H9 (cell line): ENCODE measurements around the gene TBC1D22A. TPM values are rescaled to one million over a fixed set of nuclear protein-coding genes. Genes with fewer than 3 reads are reported as not detected.

Source experiments
- DNase-seq: peaks from one replicate; pipeline ENCODE4 v3.0.0-alpha.2; 2017
- H2AFZ ChIP-seq: one replicate; pipeline ENCODE4 v1.6.1; 2013; ENCODE audit warnings: mild to moderate bottlenecking, low read length, control low read depth, moderate library complexity
- H2AK5ac ChIP-seq: 2 replicates; pipeline ENCODE4 v1.6.1; 2013; ENCODE audit warnings: low read length, control low read depth, mixed read lengths; ENCODE audit not compliant: insufficient read length
- H2BK120ac ChIP-seq: one replicate; pipeline ENCODE4 v1.6.1; 2013; ENCODE audit warnings: low read depth, mild to moderate bottlenecking, low read length, control low read depth, inconsistent platforms; ENCODE audit not compliant: poor library complexity, severe bottlenecking
- H2BK12ac ChIP-seq: 2 replicates; pipeline ENCODE4 v1.6.1; 2013; ENCODE audit warnings: low read length, control low read depth, mixed read lengths, low read depth; ENCODE audit not compliant: insufficient read length
- H2BK15ac ChIP-seq: 2 replicates; pipeline ENCODE4 v1.6.1; 2013; ENCODE audit warnings: low read depth, low read length, control low read depth
- H2BK20ac ChIP-seq: one replicate; pipeline ENCODE4 v1.6.1; 2013; ENCODE audit warnings: low read depth, mild to moderate bottlenecking, low read length, control low read depth, inconsistent platforms; ENCODE audit not compliant: poor library complexity, severe bottlenecking
- H2BK5ac ChIP-seq: 2 replicates; pipeline ENCODE4 v1.6.1; 2013; ENCODE audit warnings: low read length, control low read depth, mixed read lengths; ENCODE audit not compliant: insufficient read length
- H3K14ac ChIP-seq: 2 replicates; pipeline ENCODE4 v1.6.1; 2013; ENCODE audit warnings: low read length, control low read depth; ENCODE audit not compliant: insufficient read depth
- H3K18ac ChIP-seq: 2 replicates; pipeline ENCODE4 v1.6.1; 2013; ENCODE audit warnings: low read depth, mild to moderate bottlenecking, mixed read lengths, low read length, control low read depth; ENCODE audit not compliant: insufficient read length
- H3K23ac ChIP-seq: 2 replicates; pipeline ENCODE4 v1.6.1; 2013; ENCODE audit warnings: low read length, control low read depth, mixed read lengths, low read depth; ENCODE audit not compliant: insufficient read length
- H3K23me2 ChIP-seq: 2 replicates; pipeline ENCODE4 v1.6.1; 2013; ENCODE audit warnings: low read depth, mild to moderate bottlenecking, mixed read lengths, low read length, control low read depth; ENCODE audit not compliant: insufficient read length, poor library complexity, severe bottlenecking
- H3K27ac ChIP-seq: 2 replicates; pipeline ENCODE4 v1.5.1; 2013; ENCODE audit warnings: low read length, control low read depth, mixed read lengths, low read depth; ENCODE audit not compliant: insufficient read length
- H3K27me3 ChIP-seq: 2 replicates; pipeline ENCODE4 v1.6.1; 2013; ENCODE audit warnings: low read length, control low read depth, inconsistent platforms; ENCODE audit not compliant: insufficient read depth
- H3K4ac ChIP-seq: 2 replicates; pipeline ENCODE4 v1.6.1; 2013; ENCODE audit warnings: low read depth, mild to moderate bottlenecking, control low read depth, inconsistent platforms, low read length, moderate library complexity
- H3K4me1 ChIP-seq: 2 replicates; pipeline ENCODE4 v1.6.1; 2013; ENCODE audit warnings: low read length, control low read depth, inconsistent platforms; ENCODE audit not compliant: insufficient read depth
- H3K4me2 ChIP-seq: 2 replicates; pipeline ENCODE4 v1.6.1; 2013; ENCODE audit warnings: low read length, control low read depth, mixed read lengths; ENCODE audit not compliant: insufficient read length, insufficient read depth
- H3K56ac ChIP-seq: 2 replicates; pipeline ENCODE4 v1.6.1; 2013; ENCODE audit warnings: low read depth, mild to moderate bottlenecking, mixed read lengths, low read length, control low read depth; ENCODE audit not compliant: insufficient read length
- H3K79me1 ChIP-seq: 2 replicates; pipeline ENCODE4 v1.6.1; 2013; ENCODE audit warnings: low read depth, mild to moderate bottlenecking, moderate library complexity, low read length, control low read depth, inconsistent platforms; ENCODE audit not compliant: insufficient read depth, poor library complexity, severe bottlenecking
- H3K79me2 ChIP-seq: 2 replicates; pipeline ENCODE4 v1.6.1; 2013; ENCODE audit warnings: low read length, control low read depth, inconsistent platforms; ENCODE audit not compliant: insufficient read depth
- H3K9ac ChIP-seq: 2 replicates; pipeline ENCODE4 v1.6.1; 2013; ENCODE audit warnings: low read length, control low read depth, mixed read lengths; ENCODE audit not compliant: insufficient read length; ENCODE audit errors: extremely low read depth
- H3K9me3 ChIP-seq: one replicate; pipeline ENCODE4 v1.6.1; 2013; ENCODE audit warnings: low read depth, low read length, inconsistent platforms; ENCODE audit not compliant: control insufficient read depth
- H3T11ph ChIP-seq: one replicate; pipeline ENCODE4 v1.6.1; 2013; ENCODE audit warnings: mild to moderate bottlenecking, low read length, control low read depth, inconsistent platforms
- H4K20me1 ChIP-seq: one replicate; pipeline ENCODE4 v1.6.1; 2013; ENCODE audit not compliant: control insufficient read depth, insufficient read length, insufficient read depth
- H4K5ac ChIP-seq: 2 replicates; pipeline ENCODE4 v1.6.1; 2013; ENCODE audit warnings: low read depth, mild to moderate bottlenecking, mixed read lengths, low read length, control low read depth; ENCODE audit not compliant: insufficient read length
- H4K8ac ChIP-seq: replicated peaks from 2 replicates; pipeline ENCODE4 v1.6.1; 2013; ENCODE audit warnings: low read length, control low read depth, mixed read lengths, low read depth; ENCODE audit not compliant: insufficient read length
- H4K91ac ChIP-seq: 2 replicates; pipeline ENCODE4 v1.6.1; 2013; ENCODE audit warnings: low read depth, mild to moderate bottlenecking, moderate library complexity, mixed read lengths, low read length, control low read depth; ENCODE audit not compliant: insufficient read length
- H3K27ac Mint-ChIP-seq, 3 experiments: 2 replicates in 2 of 3; 3 replicates in 1 of 3; pipeline ENCODE4 v1.8.0; 2020 to 2021; ENCODE audit warnings: mixed read lengths in 3 of 3, mild to moderate bottlenecking in 1 of 3, moderate library complexity in 1 of 3
- H3K27me3 Mint-ChIP-seq: 2 replicates; pipeline ENCODE4 v1.8.0; 2021; ENCODE audit warnings: low read depth, mild to moderate bottlenecking, moderate library complexity, mixed read lengths
- H3K36me3 Mint-ChIP-seq, 3 experiments: 2 replicates in 2 of 3; 3 replicates in 1 of 3; pipeline ENCODE4 v1.8.0; 2020 to 2021; ENCODE audit warnings: low read depth in 3 of 3, mixed read lengths in 3 of 3; ENCODE audit not compliant: insufficient read depth in 1 of 3
- H3K4me1 Mint-ChIP-seq, 2 experiments: 2 replicates each; pipeline ENCODE4 v1.8.0; 2020; ENCODE audit warnings: mixed read lengths in 2 of 2
- H3K4me3 Mint-ChIP-seq, 2 experiments: 2 replicates in 1 of 2; 3 replicates in 1 of 2; pipeline ENCODE4 v1.8.0; 2020 to 2021; ENCODE audit warnings: mild to moderate bottlenecking in 2 of 2, mixed read lengths in 2 of 2, moderate library complexity in 1 of 2
- H3K9me3 Mint-ChIP-seq, 2 experiments: 2 replicates in 1 of 2; 3 replicates in 1 of 2; pipeline ENCODE4 v1.8.0; 2020; ENCODE audit warnings: mild to moderate bottlenecking in 2 of 2, mixed read lengths in 2 of 2, moderate library complexity in 1 of 2
- WGBS: extraction: QIAGEN DNeasy Blood & Tissue Kit; methylation state at CpG from one replicate; pipeline ENCODE4 v1.1.7; 2013; ENCODE audit warnings: missing lambda C conversion rate, low lambda C conversion rate, mixed read lengths; ENCODE audit not compliant: insufficient read length; ENCODE audit errors: extremely low coverage; 5-methylcytosine and 5-hydroxymethylcytosine counted together
- total RNA-seq: library from RNA; stranded (reverse); gene quantifications from 2 replicates; pipeline ENCODE4 v1.2.1, GENCODE V29; 2021
- TF ChIP-seq, protein P1 (sequence below): fragments of 200-600 bp; sonication (generic); conservative IDR thresholded peaks from 3 replicates; pipeline ENCODE4 v1.8.0; 2021; ENCODE audit warnings: antibody characterized with exemption, mild to moderate bottlenecking

TBC1D22A gene
- total RNA-seq, 1 experiment from 2014 or later: 20.8 TPM

DNA sequence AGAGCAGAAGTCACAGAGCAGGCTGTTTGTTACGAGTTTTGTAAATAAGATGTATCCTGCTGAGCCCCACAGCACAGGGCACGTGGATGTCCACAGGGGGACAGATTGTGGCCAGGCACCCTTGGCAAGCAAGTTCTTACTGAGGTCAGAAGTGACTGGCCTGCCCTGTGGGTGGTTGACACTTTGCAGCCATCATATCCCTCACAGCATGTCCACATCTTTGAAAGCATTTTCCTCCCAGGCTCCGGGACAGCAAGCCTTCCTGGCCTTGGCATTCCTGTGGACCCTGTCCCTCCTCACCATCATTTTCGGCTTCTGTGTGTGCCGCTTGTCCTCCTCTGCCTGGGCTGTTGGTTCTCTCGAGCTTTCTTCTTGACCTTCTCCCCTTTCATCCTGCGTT, 189.5 kb downstream of the TBC1D22A start:
- no peak overlapping the region for H4K5ac ChIP-seq
- no peak overlapping the region for H3K27ac ChIP-seq
- 0 out of 2 replicates have a peak, but pooled peaks cover 2% of the 10 kb centered on the region for H3K4me1 ChIP-seq
- Mint-ChIP-seq H3K9me3 (no peaks in the 10 kb centered on the region), H3K27me3 (no peaks in the 10 kb centered on the region; the same call in 1 of the 2 replicates), H3K36me3 (peaks cover 3 to 12% (median 9%) of the 10 kb centered on the region in 3 experiments; a peak in 5 of 7 replicates), H3K4me1 (peaks cover 20 to 31% of the 10 kb centered on the region in 2 experiments), H3K4me3 (no peak overlapping the region), H3K27ac (peak overlapping the region in 1 of 3 experiments; percentile 2; a peak in 2 of 7 replicates)
- H3K23me2 ChIP-seq: no peaks in the 10 kb centered on the region
- no peak overlapping the region for H4K91ac ChIP-seq
- H3K9me3 ChIP-seq: no peaks in the 10 kb centered on the region
- no peak overlapping the region for H2BK12ac ChIP-seq
- no peak overlapping the region for H2BK120ac ChIP-seq
- no peak for DNase-seq
- H2AK5ac ChIP-seq: no peak overlapping the region
- no peaks in the 10 kb centered on the region for H3K79me1 ChIP-seq
- no peak overlapping the region for H3K23ac ChIP-seq
- H3K56ac ChIP-seq: no peak overlapping the region
- TF ChIP-seq, protein P1, sequence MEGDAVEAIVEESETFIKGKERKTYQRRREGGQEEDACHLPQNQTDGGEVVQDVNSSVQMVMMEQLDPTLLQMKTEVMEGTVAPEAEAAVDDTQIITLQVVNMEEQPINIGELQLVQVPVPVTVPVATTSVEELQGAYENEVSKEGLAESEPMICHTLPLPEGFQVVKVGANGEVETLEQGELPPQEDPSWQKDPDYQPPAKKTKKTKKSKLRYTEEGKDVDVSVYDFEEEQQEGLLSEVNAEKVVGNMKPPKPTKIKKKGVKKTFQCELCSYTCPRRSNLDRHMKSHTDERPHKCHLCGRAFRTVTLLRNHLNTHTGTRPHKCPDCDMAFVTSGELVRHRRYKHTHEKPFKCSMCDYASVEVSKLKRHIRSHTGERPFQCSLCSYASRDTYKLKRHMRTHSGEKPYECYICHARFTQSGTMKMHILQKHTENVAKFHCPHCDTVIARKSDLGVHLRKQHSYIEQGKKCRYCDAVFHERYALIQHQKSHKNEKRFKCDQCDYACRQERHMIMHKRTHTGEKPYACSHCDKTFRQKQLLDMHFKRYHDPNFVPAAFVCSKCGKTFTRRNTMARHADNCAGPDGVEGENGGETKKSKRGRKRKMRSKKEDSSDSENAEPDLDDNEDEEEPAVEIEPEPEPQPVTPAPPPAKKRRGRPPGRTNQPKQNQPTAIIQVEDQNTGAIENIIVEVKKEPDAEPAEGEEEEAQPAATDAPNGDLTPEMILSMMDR: no peak
- H3K18ac ChIP-seq: no peak overlapping the region
- no peak overlapping the region for H3K4ac ChIP-seq
- WGBS: no CpG with 5 or more reads among the region's 7 CpGs
- H3K4me2 ChIP-seq: no peak overlapping the region
- no peak overlapping the region for H2BK5ac ChIP-seq
- H3K14ac ChIP-seq: no peak overlapping the region; the same call in 1 of the 2 replicates
- H3T11ph ChIP-seq: no peak overlapping the region
- H2BK15ac ChIP-seq: no peak overlapping the region
- H3K79me2 ChIP-seq: no peaks in the 10 kb centered on the region; the same call in 1 of the 2 replicates
- no peak overlapping the region for H2AFZ ChIP-seq
- no peaks in the 10 kb centered on the region for H4K20me1 ChIP-seq
- H4K8ac ChIP-seq: no peak overlapping the region
- H2BK20ac ChIP-seq: no peak overlapping the region
- H3K9ac ChIP-seq: no peak overlapping the region
- H3K27me3 ChIP-seq: no peaks in the 10 kb centered on the region
